Kidney (tissue), 22 donors: ENCODE results near the gene GNB5. TPM values are rescaled to one million over a fixed set of nuclear protein-coding genes. Genes with fewer than 3 reads are reported as not detected.
"Not testable (repeated sequence)": the region's sequence is repeated elsewhere in the genome, so short reads cannot be mapped to it uniquely, and the experiment has no call there.

ENCODE experiments used
- DNase-seq, 5 donors: peaks; one replicate each; pipeline ENCODE4 v3.0.0-alpha.2; 2013 to 2020
- FAIRE-seq: peaks from 2 replicates; lab custom pipeline; 2012; peaks lifted over from hg19 to GRCh38; lab: Jason Lieb, UNC
- H3K27ac ChIP-seq, 2 donors: one replicate each; pipeline ENCODE4 v1.7.0; 2013; ENCODE audit warnings: low read depth in 2 of 2, low read length in 2 of 2, inconsistent platforms in 1 of 2
- H3K27me3 ChIP-seq: one replicate; pipeline ENCODE4 v1.7.1; 2013; ENCODE audit warnings: low read length, inconsistent platforms; ENCODE audit not compliant: control insufficient read depth, insufficient read depth
- H3K36me3 ChIP-seq, 3 donors: one replicate each; pipeline versions ENCODE4 v1.7.0 to v1.7.1; 2013; ENCODE audit warnings: low read length in 3 of 3, control low read depth in 1 of 3, inconsistent platforms in 1 of 3; ENCODE audit not compliant: insufficient read depth in 3 of 3, control insufficient read depth in 2 of 3
- H3K4me1 ChIP-seq, 3 donors: one replicate each; pipeline versions ENCODE4 v1.7.0 to v1.7.1; 2013; ENCODE audit warnings: low read length in 3 of 3, inconsistent platforms in 1 of 3, low read depth in 1 of 3; ENCODE audit not compliant: control insufficient read depth in 2 of 3, insufficient read depth in 2 of 3
- H3K4me3 ChIP-seq, 3 donors: one replicate each; pipeline versions ENCODE4 v1.7.0 to v1.8.1; 2013; ENCODE audit warnings: low read length in 3 of 3, control low read depth in 1 of 3, inconsistent platforms in 1 of 3
- H3K9ac ChIP-seq, 3 donors: one replicate each; pipeline versions ENCODE4 v1.7.0 to v1.7.1; 2013; ENCODE audit warnings: low read length in 3 of 3, control low read depth in 1 of 3, inconsistent platforms in 1 of 3
- H3K9me3 ChIP-seq, 3 donors: one replicate each; pipeline versions ENCODE4 v1.7.0 to v1.7.1; 2013; ENCODE audit warnings: low read length in 3 of 3, control low read depth in 1 of 3, inconsistent platforms in 1 of 3; ENCODE audit not compliant: control insufficient read depth in 2 of 3, insufficient read depth in 1 of 3
- CTCF ChIP-seq: IDR thresholded peaks from 3 replicates; pipeline ENCODE4 v1.5.1; 2012; ENCODE audit warnings: mild to moderate bottlenecking, moderate library complexity, borderline replicate concordance; ENCODE audit not compliant: insufficient read depth; ENCODE audit errors: extremely low read depth
- intact Hi-C: fragments of 100-400 bp; cut with DNase I; formaldehyde crosslinking; loops from one replicate; pipeline ENCODE4 v1.11.1; 2022
- long read RNA-seq, 10 donors: library from polyadenylated mRNA in 1 of 10; unstranded in 1 of 10; transcript quantifications; one replicate each; pipeline ENCODE4 v2.0.0 and lab custom pipeline, GENCODE V29; 2021 to 2026
- polyA plus RNA-seq: library from polyadenylated mRNA; stranded (reverse); fragments of 350-450 nt; fragmentation: Illumina TruSeq; extraction: RNeasy Lipid Tissue Mini Kit (QIAGEN cat#74804); gene quantifications from one replicate; pipeline ENCODE4 v1.2.3, GENCODE V29; 2014; ENCODE audit warnings: low read depth, low replicate concordance; ENCODE audit not compliant: insufficient read depth
- total RNA-seq: library from RNA; stranded (reverse); fragmentation: NEBNext Ultra II Directional; extraction: Animal tissue kit (Norgen Biotek cat#: 25700); gene quantifications from one replicate; pipeline ENCODE4 v1.2.1, GENCODE V29; 2021
- donor health status: control.
- donor health status: control.
- donor health status: control.
- donor health status: control.
- donor health status: control.
- donor health status: DM: yes; HTN: yes; CAD: no.
- donor health status: Normal renal cell carcinoma (clear cell type).

GNB5 gene
- total RNA-seq: 43.6 TPM
- 28.3 TPM for polyA plus RNA-seq
- long read RNA-seq, donor 1, partial matches to known transcripts: 0 of 4 reads
- long read RNA-seq, donor 1, other reads (novel, unspliced or antisense): 0 of 4 reads
- long read RNA-seq, donor 2, transcript GNB5-202 (11 exons, 1,735 nt): major isoform, 8 of 8 reads
- long read RNA-seq, donor 2, partial matches to known transcripts: 0 of 8 reads
- long read RNA-seq, donor 2, other reads (novel, unspliced or antisense): 0 of 8 reads
- long read RNA-seq, donor 3, partial matches to known transcripts: 0 of 4 reads
- long read RNA-seq, donor 3, other reads (novel, unspliced or antisense): 0 of 4 reads
- long read RNA-seq, donor 4, partial matches to known transcripts: 0 of 2 reads
- long read RNA-seq, donor 4, other reads (novel, unspliced or antisense): 0 of 2 reads
- long read RNA-seq, donor 5, partial matches to known transcripts: 0 of 1 reads
- long read RNA-seq, donor 5, other reads (novel, unspliced or antisense): 0 of 1 reads
- long read RNA-seq, donor 6, partial matches to known transcripts: 0 of 2 reads
- long read RNA-seq, donor 6, other reads (novel, unspliced or antisense): 0 of 2 reads
- long read RNA-seq, donor 7, transcript GNB5-202 (11 exons, 1,735 nt): major isoform, 41 of 66 reads
- long read RNA-seq, donor 7, partial matches to known transcripts: 9 of 66 reads
- long read RNA-seq, donor 7, other reads (novel, unspliced or antisense): 15 of 66 reads
- long read RNA-seq, donor 8, partial matches to known transcripts: 0 of 2 reads
- long read RNA-seq, donor 8, other reads (novel, unspliced or antisense): 0 of 2 reads
- long read RNA-seq, donor 9, partial matches to known transcripts: 0 of 1 reads
- long read RNA-seq, donor 9, other reads (novel, unspliced or antisense): 0 of 1 reads
- long read RNA-seq, donor 10, partial matches to known transcripts: 0 of 4 reads
- long read RNA-seq, donor 10, other reads (novel, unspliced or antisense): 0 of 4 reads

DNA sequence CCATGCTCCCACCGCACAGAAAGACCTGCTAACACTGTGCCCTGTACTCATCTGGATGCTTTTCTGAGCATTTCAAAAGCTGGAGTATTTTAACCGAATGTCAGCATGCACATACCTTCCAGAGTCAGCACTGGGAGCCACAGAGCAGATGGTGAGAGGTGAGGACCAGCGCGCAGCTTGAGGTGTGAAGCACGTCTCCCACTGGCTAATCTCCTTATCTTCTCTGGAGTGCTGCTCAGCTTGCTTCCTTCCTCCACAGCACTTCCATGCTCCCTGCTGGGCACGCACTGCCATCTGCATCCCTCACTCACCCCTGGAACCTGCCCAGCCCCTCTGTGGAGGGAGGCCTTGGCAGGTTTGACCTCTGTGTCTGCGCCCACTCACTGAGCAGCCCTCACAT, at the start of gene GNB5:
GNB5 (minus strand) TSS at position 186 of the 400 bp plus-strand sequence. CDS start 6,716 bp downstream, outside the sequence.
- TF ChIP-seq CTCF: no peak
- Histone ChIP-seq H3K4me3 (no peak within 1 kb of the TSS), H3K9me3 (no peaks in the 10 kb centered on the region), H3K9ac (no peak within 1 kb of the TSS), H3K4me1 (no peaks in the 10 kb centered on the region), H3K36me3 (peaks cover 0 to 1% (median 0%) of the 10 kb centered on the region in 3 donors), H3K27me3 (no peaks in the 10 kb centered on the region), H3K27ac (no peak within 1 kb of the TSS)
- FAIRE-seq: no peak
- intact Hi-C loops: no loop called here
- no peak for DNase-seq

DNA sequence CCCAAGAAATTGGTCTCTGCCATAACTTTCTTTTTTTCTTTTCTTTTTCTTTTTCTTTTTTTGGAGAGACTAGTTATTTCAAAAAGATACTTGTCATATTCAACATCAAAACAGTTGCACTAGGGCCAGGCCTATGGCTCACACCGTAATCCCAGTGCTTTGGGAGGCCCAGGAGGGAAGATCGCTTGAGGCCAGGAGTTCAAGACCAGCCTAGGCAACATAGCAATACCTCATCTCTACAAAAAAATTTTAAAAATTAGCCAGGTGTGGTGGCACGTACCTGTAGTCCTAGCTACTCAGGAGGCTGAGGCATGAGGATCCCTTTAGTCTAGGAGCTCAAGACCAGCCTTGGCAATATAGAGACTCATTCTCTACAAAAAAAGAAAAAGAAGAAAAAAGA, 49.0 kb upstream of the GNB5 start:
- Histone ChIP-seq H3K4me1 (no peaks in the 10 kb centered on the region), H3K36me3 (peaks cover 0 to 6% (median 0%) of the 10 kb centered on the region in 3 donors), H3K9me3 (no peaks in the 10 kb centered on the region), H3K4me3 (no peak overlapping the region), H3K27me3 (no peaks in the 10 kb centered on the region), H3K27ac (no peak overlapping the region), H3K9ac (no peak overlapping the region)
- DNase-seq: no peak
- intact Hi-C loops: no loop called here
- no peak for FAIRE-seq
- TF ChIP-seq CTCF: no peak

DNA sequence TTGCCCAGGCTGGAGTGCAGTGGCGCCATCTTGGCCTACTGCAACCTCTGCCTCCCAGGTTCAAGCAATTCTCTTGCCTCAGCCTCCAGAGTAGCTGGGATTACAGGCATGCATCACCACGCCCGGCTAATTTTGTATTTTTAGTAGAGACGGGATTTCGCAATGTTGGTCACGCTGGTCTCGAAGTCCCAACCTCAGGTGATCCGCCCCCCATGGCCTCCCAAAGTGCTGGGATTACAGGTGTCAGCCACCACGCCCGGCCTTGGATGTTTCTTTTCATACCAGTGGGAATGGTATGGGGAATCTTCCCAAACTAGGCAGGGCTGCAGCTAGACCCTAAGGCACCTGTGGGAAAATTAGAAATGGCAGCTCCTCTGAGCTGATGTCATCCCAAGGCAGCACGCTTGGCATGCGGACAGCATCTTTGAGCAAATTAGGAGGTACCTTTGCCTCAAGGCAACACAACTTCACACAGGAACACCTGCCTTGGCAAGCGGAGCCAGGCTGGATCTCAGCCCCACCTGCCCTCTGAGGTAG, 47.9 kb upstream of the GNB5 start:
- FAIRE-seq, H3K4me1 ChIP-seq, H3K9me3 ChIP-seq, H3K27ac ChIP-seq, H3K4me3 ChIP-seq, H3K9ac ChIP-seq, DNase-seq, H3K27me3 ChIP-seq, intact Hi-C loops, H3K36me3 ChIP-seq: not testable (repeated sequence)
